ENCODE data around the gene TRIM71. TPM values are rescaled to one million over a fixed set of nuclear protein-coding genes. Genes with fewer than 3 reads are reported as not detected.

Gene TRIM71
- polyA plus RNA-seq, 1 donor from 2014 or later = 4.0 TPM

DNA sequence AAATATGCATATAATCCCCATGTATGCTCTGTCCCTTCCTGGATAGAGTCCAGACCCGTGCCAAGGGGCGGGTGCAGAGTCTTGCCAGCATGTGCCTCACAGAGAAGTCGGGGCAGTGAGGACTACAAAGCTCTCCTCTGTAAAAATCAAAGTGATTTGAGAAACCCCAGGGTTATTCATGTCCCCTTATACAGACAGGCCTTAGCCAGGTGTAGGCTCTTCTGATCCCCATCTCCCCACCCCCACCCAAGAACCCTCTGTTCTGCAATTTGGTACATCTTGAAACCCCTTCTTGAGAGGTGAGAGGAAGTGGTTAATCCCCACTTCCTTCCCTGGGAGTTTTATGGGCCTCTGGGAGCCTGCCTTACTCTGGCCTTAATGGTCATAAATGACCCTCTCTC, 24.7 kb downstream of the TRIM71 start:
- no peaks in the 10 kb centered on the region for H4K20me1 ChIP-seq (ENCODE audit: insufficient read depth)
- H3K9me3 ChIP-seq (ENCODE audit: low read length) = no peaks in the 10 kb centered on the region
- H3K9ac ChIP-seq (ENCODE audit: low read length) = no peak overlapping the region
- H3K79me2 ChIP-seq (replicated peaks; ENCODE audit: insufficient read depth, low read length) = peaks cover 28% of the 10 kb centered on the region
- no peak overlapping the region for H2AFZ ChIP-seq (ENCODE audit: low read depth, low read length)
- no peak overlapping the region for H3K4me2 ChIP-seq (ENCODE audit: low read length)
- no peak overlapping the region for H3K4me3 ChIP-seq (ENCODE audit: low read length)
- no peaks in the 10 kb centered on the region for H3K36me3 ChIP-seq (ENCODE audit: insufficient read depth, low read length)
- H3K27ac ChIP-seq (ENCODE audit: low read length) = no peak overlapping the region
- H3F3A ChIP-seq (ENCODE audit: insufficient read depth, low read length, poor library complexity, severe bottlenecking) = no peaks in the 10 kb centered on the region
- no peaks in the 10 kb centered on the region for H3K9me2 ChIP-seq (ENCODE audit: insufficient read depth, low read length)
- no peaks in the 10 kb centered on the region for H3K27me3 ChIP-seq (ENCODE audit: insufficient read depth, low read depth, low read length)
- TF ChIP-seq POLR2AphosphoS5 (IDR thresholded peaks at IDR 0.05) (no peak), RAD21 (conservative IDR thresholded peaks at IDR 0.05) (no peak), EZH2 (IDR thresholded peaks at IDR 0.05; ENCODE audit: borderline replicate concordance, insufficient read depth, low read length, poor library complexity, severe bottlenecking) (no peak), SMC3 (conservative IDR thresholded peaks at IDR 0.05; ENCODE audit: poor library complexity) (no peak), MXI1 (conservative IDR thresholded peaks at IDR 0.05; ENCODE audit: poor library complexity, severe bottlenecking) (no peak), REST (IDR thresholded peaks at IDR 0.05; ENCODE audit: borderline replicate concordance) (no peak), EP300 (conservative IDR thresholded peaks at IDR 0.05; ENCODE audit: poor library complexity, severe bottlenecking) (no peak), TAF1 (IDR thresholded peaks at IDR 0.05; ENCODE audit: low read depth) (no peak)
- TF ChIP-seq, protein P1, sequence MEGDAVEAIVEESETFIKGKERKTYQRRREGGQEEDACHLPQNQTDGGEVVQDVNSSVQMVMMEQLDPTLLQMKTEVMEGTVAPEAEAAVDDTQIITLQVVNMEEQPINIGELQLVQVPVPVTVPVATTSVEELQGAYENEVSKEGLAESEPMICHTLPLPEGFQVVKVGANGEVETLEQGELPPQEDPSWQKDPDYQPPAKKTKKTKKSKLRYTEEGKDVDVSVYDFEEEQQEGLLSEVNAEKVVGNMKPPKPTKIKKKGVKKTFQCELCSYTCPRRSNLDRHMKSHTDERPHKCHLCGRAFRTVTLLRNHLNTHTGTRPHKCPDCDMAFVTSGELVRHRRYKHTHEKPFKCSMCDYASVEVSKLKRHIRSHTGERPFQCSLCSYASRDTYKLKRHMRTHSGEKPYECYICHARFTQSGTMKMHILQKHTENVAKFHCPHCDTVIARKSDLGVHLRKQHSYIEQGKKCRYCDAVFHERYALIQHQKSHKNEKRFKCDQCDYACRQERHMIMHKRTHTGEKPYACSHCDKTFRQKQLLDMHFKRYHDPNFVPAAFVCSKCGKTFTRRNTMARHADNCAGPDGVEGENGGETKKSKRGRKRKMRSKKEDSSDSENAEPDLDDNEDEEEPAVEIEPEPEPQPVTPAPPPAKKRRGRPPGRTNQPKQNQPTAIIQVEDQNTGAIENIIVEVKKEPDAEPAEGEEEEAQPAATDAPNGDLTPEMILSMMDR (IDR thresholded peaks at IDR 0.05; ENCODE audit: poor library complexity, severe bottlenecking) = no peak

DNA sequence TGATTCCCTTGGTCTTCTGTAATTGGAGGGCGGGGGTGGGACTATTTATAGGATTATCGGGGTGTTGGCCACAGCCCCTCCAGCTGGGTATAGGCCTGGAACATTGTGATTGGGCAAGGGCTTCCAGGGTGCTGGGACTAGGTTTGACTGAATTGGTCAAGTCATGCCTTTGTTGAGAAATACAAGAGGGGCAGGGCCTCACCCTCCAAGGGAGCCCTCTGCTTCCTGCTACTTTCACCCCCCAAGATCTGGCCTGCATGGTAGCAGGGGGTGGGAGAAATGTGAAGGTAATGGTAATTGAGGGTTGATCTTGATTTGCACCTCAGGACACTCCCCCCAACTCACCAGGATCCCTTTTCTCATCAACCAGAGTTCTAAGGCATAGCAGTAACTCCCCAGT, 25.2 kb downstream of the TRIM71 start:
- Histone ChIP-seq H3F3A (ENCODE audit: insufficient read depth, low read length, poor library complexity, severe bottlenecking) (no peaks in the 10 kb centered on the region), H2AFZ (ENCODE audit: low read depth, low read length) (no peak overlapping the region), H3K27ac (ENCODE audit: low read length) (no peak overlapping the region), H3K36me3 (ENCODE audit: insufficient read depth, low read length) (no peaks in the 10 kb centered on the region), H3K9ac (ENCODE audit: low read length) (no peak overlapping the region), H3K9me3 (ENCODE audit: low read length) (no peaks in the 10 kb centered on the region), H4K20me1 (ENCODE audit: insufficient read depth) (no peaks in the 10 kb centered on the region), H3K79me2 (replicated peaks; ENCODE audit: insufficient read depth, low read length) (peaks cover 28% of the 10 kb centered on the region), H3K4me3 (ENCODE audit: low read length) (no peak overlapping the region), H3K4me2 (ENCODE audit: low read length) (no peak overlapping the region), H3K27me3 (ENCODE audit: insufficient read depth, low read depth, low read length) (no peaks in the 10 kb centered on the region), H3K9me2 (ENCODE audit: insufficient read depth, low read length) (no peaks in the 10 kb centered on the region)
- TF ChIP-seq MXI1 (conservative IDR thresholded peaks at IDR 0.05; ENCODE audit: poor library complexity, severe bottlenecking) = no peak
- TF ChIP-seq REST (IDR thresholded peaks at IDR 0.05; ENCODE audit: borderline replicate concordance) = no peak
- no peak for TF ChIP-seq TAF1 (IDR thresholded peaks at IDR 0.05; ENCODE audit: low read depth)
- TF ChIP-seq EZH2 (IDR thresholded peaks at IDR 0.05; ENCODE audit: borderline replicate concordance, insufficient read depth, low read length, poor library complexity, severe bottlenecking) = no peak
- TF ChIP-seq SMC3 (conservative IDR thresholded peaks at IDR 0.05; ENCODE audit: poor library complexity) = no peak
- TF ChIP-seq EP300 (conservative IDR thresholded peaks at IDR 0.05; ENCODE audit: poor library complexity, severe bottlenecking) = no peak
- TF ChIP-seq RAD21 (conservative IDR thresholded peaks at IDR 0.05) = no peak
- TF ChIP-seq, protein P1 (IDR thresholded peaks at IDR 0.05; ENCODE audit: poor library complexity, severe bottlenecking) = no peak
- TF ChIP-seq POLR2AphosphoS5 (IDR thresholded peaks at IDR 0.05) = no peak
